ENCODE measurements around the gene GLS. TPM values are rescaled to one million over a fixed set of nuclear protein-coding genes. Genes with fewer than 3 reads are reported as not detected.

Gene GLS
- total and polyA plus RNA-seq, 9 of the 15 experiments (the other 6 are each of a cell fraction or from before 2014, with no cell fraction given) = 13.7 to 77.5 (median 48.2) TPM

GRCh38 chr2:190904640-190905261, 24.1 kb downstream of the GLS start:
- no peaks in the 10 kb centered on the region for H3K27me3 ChIP-seq (ENCODE audit: control insufficient read depth in 2 of 2, insufficient read depth in 2 of 2, low read length in 2 of 2)
- FAIRE-seq (no peak), DNase-seq (ENCODE audit: extremely low read depth in 1 of 4, low spot score in 3 of 4) (no peak), ATAC-seq (no peak)
- no peak overlapping the region for H3K9ac ChIP-seq (ENCODE audit: insufficient read depth in 1 of 2, low read depth in 2 of 2, low read length in 2 of 2)
- H4K20me1 ChIP-seq (replicated peaks; ENCODE audit: control insufficient read depth, insufficient read depth, low read length) = no peaks in the 10 kb centered on the region
- 73% methylated on average over 3 of the region's 3 CpGs for WGBS (ENCODE audit: insufficient coverage, low coverage, missing lambda C conversion rate)
- H3K4me1 ChIP-seq (replicated peaks in 1 of 2; ENCODE audit: control insufficient read depth in 2 of 2, insufficient read depth in 2 of 2, low read length in 2 of 2) = no peaks in the 10 kb centered on the region
- intact Hi-C loops (cut with micrococcal nuclease) = no loop called here
- CTCF ChIA-PET (ENCODE audit: low intra/inter-chr PET ratio) = no interaction called here
- no TSS peak for BruUV-seq (replicated peaks)
- H3K9me3 ChIP-seq (replicated peaks; ENCODE audit: control insufficient read depth, insufficient read depth, low read depth, low read length) = no peaks in the 10 kb centered on the region
- H2AFZ ChIP-seq (ENCODE audit: low read depth, low read length) = no peak overlapping the region
- no peaks in the 10 kb centered on the region for H3K9me1 ChIP-seq (ENCODE audit: control insufficient read depth, insufficient read depth, low read length)
- H3K27ac ChIP-seq (ENCODE audit: extremely low read depth, low read depth, low read length) = no peak overlapping the region
- POLR2A ChIA-PET = no interaction called here
- in situ Hi-C loops (cut with MboI) = no loop called here
- TF ChIP-seq ZNF175 (CRISPR knock-in tag; IDR thresholded peaks at IDR 0.05; ENCODE audit: low read depth) (no peak), DACH1 (IDR thresholded peaks at IDR 0.05; ENCODE audit: partially characterized antibody) (no peak), ZFP30 (CRISPR knock-in tag; IDR thresholded peaks at IDR 0.05; ENCODE audit: borderline replicate concordance) (no peak), POLR2AphosphoS2 (IDR thresholded peaks at IDR 0.05; ENCODE audit: low read length) (no peak), SIRT6 (IDR thresholded peaks at IDR 0.05; ENCODE audit: low read depth, low read length) (no peak), ZBTB17 (CRISPR knock-in tag; IDR thresholded peaks at IDR 0.05) (no peak)
- TF ChIP-seq, protein P1, sequence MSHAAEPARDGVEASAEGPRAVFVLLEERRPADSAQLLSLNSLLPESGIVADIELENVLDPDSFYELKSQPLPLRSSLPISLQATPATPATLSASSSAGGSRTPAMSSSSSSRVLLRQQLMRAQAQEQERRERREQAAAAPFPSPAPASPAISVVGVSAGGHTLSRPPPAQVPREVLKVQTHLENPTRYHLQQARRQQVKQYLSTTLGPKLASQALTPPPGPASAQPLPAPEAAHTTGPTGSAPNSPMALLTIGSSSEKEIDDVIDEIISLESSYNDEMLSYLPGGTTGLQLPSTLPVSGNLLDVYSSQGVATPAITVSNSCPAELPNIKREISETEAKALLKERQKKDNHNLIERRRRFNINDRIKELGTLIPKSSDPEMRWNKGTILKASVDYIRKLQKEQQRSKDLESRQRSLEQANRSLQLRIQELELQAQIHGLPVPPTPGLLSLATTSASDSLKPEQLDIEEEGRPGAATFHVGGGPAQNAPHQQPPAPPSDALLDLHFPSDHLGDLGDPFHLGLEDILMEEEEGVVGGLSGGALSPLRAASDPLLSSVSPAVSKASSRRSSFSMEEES (CRISPR knock-in tag; IDR thresholded peaks at IDR 0.05) = no peak
- peaks cover 73% of the 10 kb centered on the region; the same call in 2 of the 3 replicates for H3K36me3 ChIP-seq (ENCODE audit: control insufficient read depth, insufficient read depth, low read length)
- no peaks in the 10 kb centered on the region for H3K79me2 ChIP-seq (ENCODE audit: control insufficient read depth, insufficient read depth, low read length)
- H3K4me2 ChIP-seq (ENCODE audit: insufficient read depth, low read length) = no peak overlapping the region
- no peak overlapping the region for H3K4me3 ChIP-seq

All from K562 (cell line).